CD4-positive, alpha-beta memory T cell (primary cell): ENCODE data around the gene FMO3. TPM values are rescaled to one million over a fixed set of nuclear protein-coding genes. Genes with fewer than 3 reads are reported as not detected.

Experiments used
- CTCF ChIA-PET: fragments of 350-600 bp; sonication (Branson Sonifier 250); formaldehyde crosslinking; loops from one replicate; lab custom pipeline; 2021; ENCODE audit warnings: inconsistent platforms; ENCODE audit not compliant: partially characterized antibody; lab: Charles Lee
- POLR2A ChIA-PET: fragments of 350-600 bp; sonication (Branson Sonifier 250); formaldehyde crosslinking; loops from one replicate; lab custom pipeline; 2021; ENCODE audit not compliant: partially characterized antibody; lab: Charles Lee
- DNase-seq, 5 donors: peaks; one replicate each; pipeline versions ENCODE4 v3.0.0 to v3.0.0-alpha.2; 2020 to 2022; ENCODE audit warnings: mixed read lengths in 1 of 5
- H3K27ac ChIP-seq: one replicate; pipeline ENCODE4 v1.7.0; 2013; ENCODE audit warnings: low read depth, low read length
- H3K27me3 ChIP-seq: 2 replicates; pipeline ENCODE4 v1.7.0; 2013; ENCODE audit warnings: mild to moderate bottlenecking, low read length, moderate library complexity; ENCODE audit not compliant: insufficient read depth
- H3K36me3 ChIP-seq: 2 replicates; pipeline ENCODE4 v1.7.0; 2013; ENCODE audit warnings: mild to moderate bottlenecking, low read length, moderate library complexity; ENCODE audit not compliant: insufficient read depth
- H3K4me1 ChIP-seq: 2 replicates; pipeline ENCODE4 v1.7.0; 2013; ENCODE audit warnings: mild to moderate bottlenecking, low read length, moderate library complexity; ENCODE audit not compliant: insufficient read depth
- H3K4me3 ChIP-seq, 2 donors: one replicate each; pipeline ENCODE4 v1.7.0; 2013; ENCODE audit warnings: low read length in 2 of 2, mild to moderate bottlenecking in 1 of 2
- H3K9me3 ChIP-seq, 2 donors: one replicate each; pipeline ENCODE4 v1.7.0; 2013; ENCODE audit warnings: low read length in 2 of 2, control low read depth in 1 of 2; ENCODE audit not compliant: control insufficient read depth in 1 of 2
- H3K27ac Mint-ChIP-seq, 7 donors: one replicate each; pipeline ENCODE4 v1.8.0; 2020 to 2021; ENCODE audit warnings: mixed read lengths in 7 of 7, mild to moderate bottlenecking in 6 of 7, inconsistent platforms in 3 of 7, moderate library complexity in 3 of 7
- H3K27me3 Mint-ChIP-seq, 2 donors: one replicate each; pipeline ENCODE4 v1.8.0; 2020 to 2021; ENCODE audit warnings: mixed read lengths in 2 of 2
- H3K36me3 Mint-ChIP-seq, 2 donors: one replicate each; pipeline ENCODE4 v1.8.0; 2020 to 2021; ENCODE audit warnings: mixed read lengths in 2 of 2, inconsistent platforms in 1 of 2, mild to moderate bottlenecking in 1 of 2
- H3K4me1 Mint-ChIP-seq, 4 donors: one replicate each; pipeline ENCODE4 v1.8.0; 2020 to 2021; ENCODE audit warnings: mixed read lengths in 4 of 4, mild to moderate bottlenecking in 1 of 4
- H3K4me3 Mint-ChIP-seq, 8 donors: one replicate each; pipeline ENCODE4 v1.8.0; 2020 to 2021; ENCODE audit warnings: mixed read lengths in 8 of 8, mild to moderate bottlenecking in 7 of 8, moderate library complexity in 6 of 8, inconsistent platforms in 3 of 8
- H3K9me3 Mint-ChIP-seq, 8 donors: one replicate each; pipeline ENCODE4 v1.8.0; 2020 to 2021; ENCODE audit warnings: mixed read lengths in 8 of 8, mild to moderate bottlenecking in 5 of 8, inconsistent platforms in 3 of 8, moderate library complexity in 1 of 8
- intact Hi-C: fragments of 100-400 bp; cut with micrococcal nuclease; formaldehyde crosslinking; loops from one replicate; pipeline ENCODE4 v1.15.1; 2023
- polyA plus RNA-seq, 2 donors: library from polyadenylated mRNA; unstranded; fragments of 300-500 nt; fragmentation: Illumina TruSeq; gene quantifications; one replicate each; pipeline ENCODE4 v1.2.3, GENCODE V29; 2021
- total RNA-seq, 2 experiments: library from RNA; stranded (reverse); gene quantifications; one replicate each; pipeline ENCODE4 v1.2.3, GENCODE V29; 2021

The FMO3 gene
- total and polyA plus RNA-seq, 4 experiments from 2014 or later, result not detected

DNA sequence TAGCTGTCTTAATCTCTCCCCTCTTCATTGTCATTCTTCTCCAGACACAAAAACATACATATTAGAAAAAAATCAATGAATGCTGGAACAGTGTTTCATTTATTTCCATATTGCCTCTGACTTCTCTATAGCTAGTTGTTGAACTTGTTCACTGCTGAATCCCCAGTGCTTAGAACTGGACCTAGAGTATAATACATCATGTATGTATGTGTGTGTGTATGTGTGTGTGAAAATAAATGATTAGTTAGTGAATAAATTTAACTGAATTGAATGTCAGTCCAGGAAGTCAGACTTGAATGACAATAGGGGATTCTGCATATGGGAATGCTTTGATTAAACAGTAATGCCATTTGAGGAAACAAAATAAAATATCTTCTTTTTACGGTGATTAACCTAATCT, 36.4 kb downstream of the FMO3 start:
- Histone ChIP-seq H3K9me3 (no peaks in the 10 kb centered on the region), H3K4me3 (no peak overlapping the region), H3K36me3 (no peaks in the 10 kb centered on the region), H3K4me1 (no peaks in the 10 kb centered on the region), H3K27me3 (no peaks in the 10 kb centered on the region), H3K27ac (no peak overlapping the region)
- CTCF ChIA-PET, result no interaction called here
- no peak overlapping the region for H3K27ac Mint-ChIP-seq
- POLR2A ChIA-PET, result no interaction called here
- H3K9me3 Mint-ChIP-seq, result peaks cover 0 to 15% (median 8%) of the 10 kb centered on the region in 8 donors
- H3K27me3 Mint-ChIP-seq, result peaks cover 7 to 9% of the 10 kb centered on the region in 2 donors
- H3K4me1 Mint-ChIP-seq, result no peaks in the 10 kb centered on the region
- intact Hi-C loops, result no loop called here
- no peaks in the 10 kb centered on the region for H3K36me3 Mint-ChIP-seq
- DNase-seq, result no peak
- H3K4me3 Mint-ChIP-seq, result no peak overlapping the region

DNA sequence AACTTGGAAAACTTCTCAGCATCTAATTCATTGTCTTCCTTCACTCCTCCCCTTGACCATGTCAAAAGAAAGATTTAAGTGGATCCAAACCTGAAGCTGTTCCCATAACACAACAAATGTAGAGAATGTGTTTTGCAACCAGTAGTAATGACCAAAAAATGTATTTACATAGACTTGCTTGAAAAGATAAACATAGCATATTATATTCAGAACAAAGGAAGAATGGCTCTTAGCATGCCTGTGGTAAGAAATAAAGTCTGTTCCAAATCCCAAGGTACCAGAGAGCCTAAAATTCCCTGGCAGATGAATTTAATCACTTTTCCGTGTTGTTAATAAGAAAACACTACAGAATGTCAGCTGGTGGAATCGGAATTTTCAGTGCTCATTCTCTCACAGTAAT, 36.8 kb downstream of the FMO3 start:
- no peaks in the 10 kb centered on the region for H3K4me1 Mint-ChIP-seq
- ChIA-PET POLR2A (no interaction called here), CTCF (no interaction called here)

DNA sequence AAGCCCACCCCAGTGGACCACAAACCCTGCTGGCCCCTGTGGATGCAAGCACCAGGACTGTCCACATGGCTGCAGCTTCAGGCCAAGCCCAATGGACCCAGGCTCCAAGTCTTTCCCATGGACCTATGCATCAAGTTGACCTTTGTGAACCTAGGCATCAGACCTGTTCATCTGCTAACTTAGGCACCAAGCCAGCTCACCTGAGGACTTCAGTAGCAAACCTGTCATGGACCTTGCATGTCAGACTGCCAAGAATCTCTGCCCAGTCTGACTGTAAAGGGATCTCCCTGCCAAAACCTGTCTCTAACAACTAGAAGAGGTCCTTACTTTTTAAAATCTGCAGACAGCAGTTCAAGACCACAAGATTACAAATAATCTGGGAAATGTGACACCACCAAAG, 37.8 kb downstream of the FMO3 start:
- H3K27me3 ChIP-seq, result no peaks in the 10 kb centered on the region
- ChIA-PET CTCF (no interaction called here), POLR2A (no interaction called here)
- no peak for DNase-seq
- no peak overlapping the region for H3K27ac ChIP-seq
- H3K4me1 ChIP-seq, result no peaks in the 10 kb centered on the region
- no peaks in the 10 kb centered on the region for H3K36me3 ChIP-seq
- peaks cover 0 to 15% (median 8%) of the 10 kb centered on the region in 8 donors for H3K9me3 Mint-ChIP-seq
- H3K9me3 ChIP-seq, result no peaks in the 10 kb centered on the region
- H3K4me1 Mint-ChIP-seq, result no peaks in the 10 kb centered on the region
- H3K4me3 ChIP-seq, result no peak overlapping the region
- no peak overlapping the region for H3K4me3 Mint-ChIP-seq
- peaks cover 7 to 9% of the 10 kb centered on the region in 2 donors for H3K27me3 Mint-ChIP-seq
- intact Hi-C loops, result no loop called here
- H3K36me3 Mint-ChIP-seq, result no peaks in the 10 kb centered on the region
- H3K27ac Mint-ChIP-seq, result no peak overlapping the region

More for the DNA sequence above, 36.8 kb downstream of the FMO3 start:
- Histone ChIP-seq H3K36me3 (no peaks in the 10 kb centered on the region), H3K27ac (no peak overlapping the region), H3K9me3 (no peaks in the 10 kb centered on the region), H3K4me1 (no peaks in the 10 kb centered on the region), H3K27me3 (no peaks in the 10 kb centered on the region), H3K4me3 (no peak overlapping the region)
- Mint-ChIP-seq H3K27ac (no peak overlapping the region), H3K9me3 (peaks cover 0 to 15% (median 8%) of the 10 kb centered on the region in 8 donors), H3K4me3 (no peak overlapping the region), H3K27me3 (peaks cover 7 to 9% of the 10 kb centered on the region in 2 donors), H3K36me3 (no peaks in the 10 kb centered on the region)
- DNase-seq, result no peak
- intact Hi-C loops, result no loop called here

DNA sequence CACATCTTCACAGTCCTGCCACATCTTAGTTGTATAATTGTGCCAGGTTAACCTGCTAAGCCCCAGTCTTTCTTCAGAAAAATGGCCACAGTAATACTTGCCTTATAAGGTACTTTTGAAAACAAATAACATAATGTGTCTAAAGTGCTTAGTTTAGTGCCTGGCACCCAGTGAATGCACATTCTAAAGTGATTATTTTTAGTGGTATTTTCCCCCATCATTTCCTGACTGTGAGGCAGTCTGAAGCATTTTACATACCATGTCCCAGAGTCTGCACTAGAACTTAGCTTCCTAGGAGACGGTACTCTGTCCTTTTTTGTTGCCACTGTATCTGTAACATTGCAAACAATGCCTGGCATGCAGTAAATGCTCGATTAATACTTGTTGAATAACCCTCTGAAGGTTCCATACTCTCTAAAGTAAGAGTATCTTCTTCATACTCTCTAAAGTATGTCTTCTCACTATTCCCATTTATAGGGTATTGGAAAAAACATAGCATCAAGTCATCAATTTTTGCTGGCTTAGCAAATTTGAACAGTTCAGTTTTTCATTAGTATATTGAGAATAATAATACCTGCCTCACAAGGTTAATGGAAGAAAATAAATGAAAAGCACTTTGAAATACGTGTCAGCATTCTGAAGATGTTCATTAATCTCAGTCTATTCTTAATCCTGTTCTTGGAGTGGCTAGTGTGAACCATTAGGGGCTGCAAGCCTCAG, 43.7 kb downstream of the FMO3 start:
- CTCF ChIA-PET, result no interaction called here
- Histone ChIP-seq H3K9me3 (no peaks in the 10 kb centered on the region), H3K27ac (no peak overlapping the region), H3K27me3 (no peaks in the 10 kb centered on the region), H3K36me3 (no peaks in the 10 kb centered on the region), H3K4me1 (no peaks in the 10 kb centered on the region), H3K4me3 (no peak overlapping the region)
- no peaks in the 10 kb centered on the region for H3K36me3 Mint-ChIP-seq
- peaks cover 5 to 14% of the 10 kb centered on the region in 2 donors for H3K27me3 Mint-ChIP-seq
- POLR2A ChIA-PET, result no interaction called here
- intact Hi-C loops, result no loop called here
- no peak overlapping the region for H3K27ac Mint-ChIP-seq
- peaks cover 0 to 6% (median 2%) of the 10 kb centered on the region in 8 donors for H3K9me3 Mint-ChIP-seq
- H3K4me3 Mint-ChIP-seq, result no peak overlapping the region
- no peak for DNase-seq
- H3K4me1 Mint-ChIP-seq, result no peaks in the 10 kb centered on the region

DNA sequence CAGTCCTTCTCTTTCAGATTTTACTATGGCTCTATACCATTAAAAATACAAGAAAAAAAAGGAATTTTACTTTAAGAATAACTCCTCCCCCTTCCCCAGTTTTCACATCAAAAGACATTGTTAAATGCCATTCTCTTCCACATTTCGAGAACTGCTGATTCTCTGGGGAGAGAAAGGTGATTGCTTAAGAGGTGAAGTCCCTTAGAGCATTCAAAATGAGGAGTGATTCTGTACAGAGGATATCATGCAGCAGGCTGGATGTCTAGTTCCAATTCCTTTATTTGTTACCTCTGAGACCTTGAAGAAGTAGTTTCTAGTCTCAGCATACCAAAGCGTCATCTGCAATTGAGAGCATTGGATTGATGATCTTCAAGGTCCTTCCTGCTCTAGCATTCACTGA, 46.9 kb downstream of the FMO3 start:
- Mint-ChIP-seq H3K27me3 (peaks cover 7 to 15% of the 10 kb centered on the region in 2 donors), H3K27ac (no peak overlapping the region)
- intact Hi-C loops, result no loop called here

DNA sequence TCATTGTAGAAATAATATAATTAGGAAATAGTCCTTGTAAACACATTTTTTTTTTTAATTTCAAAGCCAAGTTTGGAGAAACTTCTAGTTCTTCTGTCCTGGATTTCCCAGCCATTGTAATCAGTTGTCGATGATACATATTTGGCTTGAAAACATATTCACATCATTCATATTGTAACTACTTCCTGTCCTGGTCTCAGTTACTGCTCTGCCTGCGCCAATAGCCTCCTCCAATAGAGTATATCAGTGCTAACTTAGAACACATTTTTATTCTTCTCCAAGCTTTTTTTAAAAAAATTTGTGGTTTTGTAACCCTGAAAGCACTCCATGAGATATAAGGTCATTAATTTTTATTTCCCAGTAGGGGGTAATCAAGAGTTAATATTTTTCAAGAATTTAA, 48.3 kb downstream of the FMO3 start:
- CTCF ChIA-PET, result no interaction called here
- H3K27me3 ChIP-seq, result no peaks in the 10 kb centered on the region
- intact Hi-C loops, result no loop called here
- H3K36me3 ChIP-seq, result no peaks in the 10 kb centered on the region
- POLR2A ChIA-PET, result no interaction called here
- no peaks in the 10 kb centered on the region for H3K4me1 ChIP-seq
- Mint-ChIP-seq H3K27me3 (peaks cover 7 to 15% of the 10 kb centered on the region in 2 donors), H3K4me3 (no peak overlapping the region), H3K27ac (no peak overlapping the region), H3K4me1 (no peaks in the 10 kb centered on the region), H3K36me3 (no peaks in the 10 kb centered on the region), H3K9me3 (no peaks in the 10 kb centered on the region)
- H3K9me3 ChIP-seq, result no peaks in the 10 kb centered on the region
- no peak for DNase-seq
- no peak overlapping the region for H3K27ac ChIP-seq
- H3K4me3 ChIP-seq, result no peak overlapping the region

More for the DNA sequence above, 46.9 kb downstream of the FMO3 start:
- H3K27me3 ChIP-seq, result no peaks in the 10 kb centered on the region
- no peak overlapping the region for H3K4me3 ChIP-seq
- ChIA-PET CTCF (no interaction called here), POLR2A (no interaction called here)
- no peak for DNase-seq
- H3K36me3 Mint-ChIP-seq, result no peaks in the 10 kb centered on the region
- H3K4me3 Mint-ChIP-seq, result no peak overlapping the region
- H3K4me1 Mint-ChIP-seq, result no peaks in the 10 kb centered on the region
- no peaks in the 10 kb centered on the region for H3K9me3 Mint-ChIP-seq
- H3K4me1 ChIP-seq, result no peaks in the 10 kb centered on the region
- H3K36me3 ChIP-seq, result no peaks in the 10 kb centered on the region
- H3K27ac ChIP-seq, result no peak overlapping the region
- H3K9me3 ChIP-seq, result no peaks in the 10 kb centered on the region

DNA sequence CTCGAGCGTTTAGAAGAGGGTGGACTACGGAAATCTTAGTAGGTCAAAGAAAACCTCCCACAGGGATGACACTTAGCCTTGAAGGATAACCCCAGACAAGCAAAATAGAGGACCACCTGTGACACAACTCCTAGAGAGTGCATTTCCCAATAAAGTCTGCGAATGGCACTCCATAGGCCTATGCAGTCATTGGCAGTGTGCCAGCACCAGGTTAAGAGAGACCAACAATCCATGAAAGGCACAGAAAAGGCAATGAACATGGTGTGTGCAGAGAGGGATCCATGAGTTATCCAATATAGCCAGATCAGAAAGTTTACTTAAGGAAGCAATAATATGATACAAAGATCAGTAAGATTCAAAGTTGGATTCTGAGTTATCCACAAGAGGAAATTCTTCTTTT, 49.2 kb downstream of the FMO3 start:
- H3K4me1 ChIP-seq, result no peaks in the 10 kb centered on the region
- no peak for DNase-seq
- H3K36me3 ChIP-seq, result no peaks in the 10 kb centered on the region
- no peak overlapping the region for H3K4me3 ChIP-seq
- H3K36me3 Mint-ChIP-seq, result no peaks in the 10 kb centered on the region
- no peak overlapping the region for H3K27ac ChIP-seq
- H3K27ac Mint-ChIP-seq, result no peak overlapping the region
- intact Hi-C loops, result no loop called here
- no peak overlapping the region for H3K4me3 Mint-ChIP-seq
- H3K9me3 ChIP-seq, result no peaks in the 10 kb centered on the region
- H3K27me3 Mint-ChIP-seq, result peaks cover 7 to 13% of the 10 kb centered on the region in 2 donors
- no peaks in the 10 kb centered on the region for H3K9me3 Mint-ChIP-seq
- ChIA-PET CTCF (no interaction called here), POLR2A (no interaction called here)
- H3K27me3 ChIP-seq, result no peaks in the 10 kb centered on the region
- no peaks in the 10 kb centered on the region for H3K4me1 Mint-ChIP-seq
